Measurements from ENCODE around the gene GABRB3. TPM values are rescaled to one million over a fixed set of nuclear protein-coding genes. Genes with fewer than 3 reads are reported as not detected.

GABRB3 gene
- total and polyA plus RNA-seq, 2 donors (not counting 1 experiment from before 2014, with no cell fraction given): 0.07 TPM; not detected in 1

DNA sequence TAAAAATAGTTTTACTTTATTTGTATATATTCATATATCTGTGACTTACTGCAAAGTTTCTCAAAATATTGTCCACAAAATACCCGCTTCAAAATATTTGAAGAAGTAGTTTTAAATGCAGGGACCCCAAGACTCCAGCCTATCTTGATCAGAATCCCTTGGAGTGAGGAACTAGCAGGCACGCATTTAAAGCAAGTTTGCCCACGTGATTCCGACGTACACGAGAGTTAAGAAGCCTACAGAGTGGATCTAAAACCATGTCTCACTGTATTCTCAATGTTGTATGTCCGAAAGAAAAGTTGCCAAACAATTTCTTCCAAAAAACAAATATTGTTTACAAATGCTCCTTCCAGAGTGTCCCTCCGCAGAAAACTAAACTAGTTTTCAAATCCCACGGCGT lies 1.7 kb downstream of the GABRB3 start:
- no peak overlapping the region for H3K27ac Mint-ChIP-seq
- intact Hi-C loops (cut with micrococcal nuclease): no loop called here
- TF ChIP-seq EZH2 (IDR thresholded peaks at IDR 0.05; ENCODE audit: borderline replicate concordance, insufficient read depth, low read depth, low read length, poor library complexity, severe bottlenecking): no peak
- TF ChIP-seq, protein P1, sequence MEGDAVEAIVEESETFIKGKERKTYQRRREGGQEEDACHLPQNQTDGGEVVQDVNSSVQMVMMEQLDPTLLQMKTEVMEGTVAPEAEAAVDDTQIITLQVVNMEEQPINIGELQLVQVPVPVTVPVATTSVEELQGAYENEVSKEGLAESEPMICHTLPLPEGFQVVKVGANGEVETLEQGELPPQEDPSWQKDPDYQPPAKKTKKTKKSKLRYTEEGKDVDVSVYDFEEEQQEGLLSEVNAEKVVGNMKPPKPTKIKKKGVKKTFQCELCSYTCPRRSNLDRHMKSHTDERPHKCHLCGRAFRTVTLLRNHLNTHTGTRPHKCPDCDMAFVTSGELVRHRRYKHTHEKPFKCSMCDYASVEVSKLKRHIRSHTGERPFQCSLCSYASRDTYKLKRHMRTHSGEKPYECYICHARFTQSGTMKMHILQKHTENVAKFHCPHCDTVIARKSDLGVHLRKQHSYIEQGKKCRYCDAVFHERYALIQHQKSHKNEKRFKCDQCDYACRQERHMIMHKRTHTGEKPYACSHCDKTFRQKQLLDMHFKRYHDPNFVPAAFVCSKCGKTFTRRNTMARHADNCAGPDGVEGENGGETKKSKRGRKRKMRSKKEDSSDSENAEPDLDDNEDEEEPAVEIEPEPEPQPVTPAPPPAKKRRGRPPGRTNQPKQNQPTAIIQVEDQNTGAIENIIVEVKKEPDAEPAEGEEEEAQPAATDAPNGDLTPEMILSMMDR (IDR thresholded peaks at IDR 0.05): no peak
- Histone ChIP-seq H3K79me2 (ENCODE audit: control insufficient read depth, insufficient read depth, low read length) (no peaks in the 10 kb centered on the region), H2AFZ (ENCODE audit: insufficient read depth, low read depth, low read length, poor library complexity, severe bottlenecking) (no peak overlapping the region), H3K4me1 (ENCODE audit: control insufficient read depth in 2 of 2, insufficient read depth in 2 of 2, low read length in 2 of 2) (no peaks in the 10 kb centered on the region), H3K27me3 (replicated peaks in 1 of 4; ENCODE audit: control extremely low read depth in 1 of 4, control insufficient read depth in 3 of 4, insufficient read depth in 4 of 4, low read length in 3 of 4) (peaks cover 0 to 14% (median 10%) of the 10 kb centered on the region in 4 experiments), H4K20me1 (ENCODE audit: control insufficient read depth, insufficient read depth, low read length, poor library complexity, severe bottlenecking) (no peaks in the 10 kb centered on the region), H3K4me3 (ENCODE audit: control extremely low read depth in 1 of 5, extremely low read depth in 1 of 5, insufficient read depth in 1 of 5, low read depth in 2 of 5, low read length in 4 of 5) (no peak overlapping the region), H3K4me2 (replicated peaks; ENCODE audit: low read depth, low read length, poor library complexity, severe bottlenecking) (no peak overlapping the region), H3K36me3 (replicated peaks in 1 of 2; ENCODE audit: control extremely low read depth in 1 of 2, control insufficient read depth in 1 of 2, extremely low read depth in 1 of 2, insufficient read depth in 2 of 2, low read length in 1 of 2) (no peaks in the 10 kb centered on the region), H3K27ac (ENCODE audit: low read length in 2 of 2) (no peak overlapping the region), H3K9ac (ENCODE audit: low read length) (no peak overlapping the region), H3K9me3 (ENCODE audit: control extremely low read depth in 1 of 3, control insufficient read depth in 2 of 3, insufficient read depth in 1 of 3, low read length in 2 of 3) (peaks cover 0 to 9% (median 0%) of the 10 kb centered on the region in 3 donors)
- no peaks in the 10 kb centered on the region for H3K4me1 Mint-ChIP-seq
- ChIA-PET CTCF (no interaction called here), POLR2A (no interaction called here)
- no peak overlapping the region for H3K4me3 Mint-ChIP-seq
- ATAC-seq (ENCODE audit: low read depth) (no peak), DNase-seq (no peak)
- 14% methylated on average over 9 of the region's 10 CpGs for WGBS (ENCODE audit: insufficient coverage)
- peaks cover 2% of the 10 kb centered on the region for H3K9me3 Mint-ChIP-seq (ENCODE audit: insufficient read depth)
- peaks cover 22% of the 10 kb centered on the region for H3K27me3 Mint-ChIP-seq

DNA sequence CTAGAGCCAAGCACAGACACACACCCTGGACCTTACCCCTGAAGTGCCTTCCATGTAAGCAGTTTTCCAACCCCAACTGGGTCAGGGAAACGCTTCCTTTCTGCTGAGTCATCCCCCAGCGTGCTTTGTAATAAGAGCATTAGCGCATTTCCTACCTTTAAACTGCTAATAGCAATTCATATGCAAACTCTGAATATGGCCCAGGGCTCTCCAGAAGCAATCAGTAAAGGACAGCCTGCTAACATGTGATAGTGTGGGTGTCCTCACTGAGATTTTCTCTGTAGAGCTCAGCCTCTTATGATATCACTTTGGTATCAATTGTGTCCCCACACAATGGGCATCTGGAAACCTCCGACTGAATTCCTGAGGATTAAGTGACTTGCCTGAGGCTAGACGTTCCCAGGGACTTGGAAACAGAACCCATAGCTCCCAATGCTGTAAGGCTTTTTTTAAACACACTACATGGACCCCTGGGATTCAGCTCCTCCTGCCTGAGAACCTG lies 5.6 kb downstream of the GABRB3 start:
- POLR2A ChIA-PET: no interaction called here
- TF ChIP-seq, protein P1 (IDR thresholded peaks at IDR 0.05): no peak
- no peak for TF ChIP-seq EZH2 (IDR thresholded peaks at IDR 0.05; ENCODE audit: borderline replicate concordance, insufficient read depth, low read depth, low read length, poor library complexity, severe bottlenecking)
- CTCF ChIA-PET: no interaction called here
- H3K4me3 ChIP-seq (ENCODE audit: control extremely low read depth in 1 of 5, extremely low read depth in 1 of 5, insufficient read depth in 1 of 5, low read depth in 2 of 5, low read length in 4 of 5): no peak overlapping the region
- peaks cover 6% of the 10 kb centered on the region for H3K27me3 Mint-ChIP-seq
- DNase-seq: no peak
- peaks cover 0 to 11% (median 7%) of the 10 kb centered on the region in 4 experiments for H3K27me3 ChIP-seq (replicated peaks in 1 of 4; ENCODE audit: control extremely low read depth in 1 of 4, control insufficient read depth in 3 of 4, insufficient read depth in 4 of 4, low read length in 3 of 4)
- 10% methylated on average over 2 of the region's 5 CpGs for WGBS (ENCODE audit: insufficient coverage)
- no peak overlapping the region for H3K4me2 ChIP-seq (replicated peaks; ENCODE audit: low read depth, low read length, poor library complexity, severe bottlenecking)
- H2AFZ ChIP-seq (ENCODE audit: insufficient read depth, low read depth, low read length, poor library complexity, severe bottlenecking): no peak overlapping the region
- peaks cover 2% of the 10 kb centered on the region for H3K9me3 Mint-ChIP-seq (ENCODE audit: insufficient read depth)
- intact Hi-C loops (cut with micrococcal nuclease): no loop called here
- no peaks in the 10 kb centered on the region for H3K79me2 ChIP-seq (ENCODE audit: control insufficient read depth, insufficient read depth, low read length)
- no peak overlapping the region for H3K9ac ChIP-seq (ENCODE audit: low read length)
- no peak overlapping the region for H3K27ac Mint-ChIP-seq
- H3K9me3 ChIP-seq (ENCODE audit: control extremely low read depth in 1 of 3, control insufficient read depth in 2 of 3, insufficient read depth in 1 of 3, low read length in 2 of 3): peaks cover 0 to 8% (median 0%) of the 10 kb centered on the region in 3 donors
- no peak overlapping the region for H3K4me3 Mint-ChIP-seq
- no peaks in the 10 kb centered on the region for H3K36me3 ChIP-seq (replicated peaks in 1 of 2; ENCODE audit: control extremely low read depth in 1 of 2, control insufficient read depth in 1 of 2, extremely low read depth in 1 of 2, insufficient read depth in 2 of 2, low read length in 1 of 2)
- H3K4me1 Mint-ChIP-seq: no peaks in the 10 kb centered on the region
- no peak overlapping the region for H3K27ac ChIP-seq (ENCODE audit: low read length in 2 of 2)
- no peaks in the 10 kb centered on the region for H4K20me1 ChIP-seq (ENCODE audit: control insufficient read depth, insufficient read depth, low read length, poor library complexity, severe bottlenecking)
- ATAC-seq (ENCODE audit: low read depth): no peak
- no peaks in the 10 kb centered on the region for H3K4me1 ChIP-seq (ENCODE audit: control insufficient read depth in 2 of 2, insufficient read depth in 2 of 2, low read length in 2 of 2)

Measured in B cell (primary cell).